NCI-H748 (cell line): Measurements from ENCODE around the gene SYT1.

ENCODE experiments used
- DNase-seq: peaks from one replicate; lab custom pipeline; 2025; ENCODE audit not compliant: unreplicated experiment; lab: John Stamatoyannopoulos, UW

The SYT1 gene

DNA sequence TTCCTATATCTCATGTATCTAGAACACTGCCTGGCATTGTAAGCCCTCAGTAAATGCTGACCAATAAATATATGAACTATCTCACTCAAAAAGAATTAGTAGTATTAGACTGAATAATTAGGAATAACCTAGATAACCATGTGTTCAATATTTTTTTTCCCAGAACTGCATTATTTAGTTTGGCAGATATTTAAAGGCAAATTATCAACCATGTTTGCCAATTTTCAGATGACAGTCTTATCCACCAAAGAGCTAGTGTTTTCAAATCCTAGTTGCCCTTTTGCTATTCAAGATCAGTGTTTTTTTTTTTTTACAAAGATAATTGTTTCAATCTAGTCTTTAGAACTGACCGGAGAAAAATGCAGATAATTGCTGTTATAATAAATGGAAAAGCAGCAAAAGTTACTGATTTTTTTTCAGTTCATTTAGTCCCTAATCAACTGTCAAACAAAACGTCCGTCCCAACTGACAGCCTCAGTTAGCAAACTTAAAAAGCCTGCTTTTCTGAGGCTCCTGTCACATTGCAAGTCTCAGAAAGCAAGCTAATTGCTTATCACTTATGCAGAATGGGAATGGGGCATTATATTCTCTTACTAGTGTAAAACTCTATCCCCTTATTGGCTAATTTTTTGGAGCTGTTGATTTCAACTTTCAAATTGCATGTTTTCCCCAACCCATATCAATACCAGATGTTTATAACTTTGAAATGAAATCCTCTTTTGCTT lies 623.0 kb downstream of the SYT1 start:
- DNase-seq = no peak
